Effector memory CD4-positive, alpha-beta T cell (primary cell): ENCODE measurements around the gene MYO16.

Experiments
- DNase-seq, 3 donors: peaks; one replicate each; pipeline ENCODE4 v3.0.0-alpha.2; 2020
- H3K27ac ChIP-seq: 2 replicates; pipeline ENCODE4 v1.7.0; 2013; ENCODE audit warnings: mild to moderate bottlenecking, low read length, moderate library complexity; ENCODE audit not compliant: insufficient read depth, poor library complexity, severe bottlenecking
- H3K27me3 ChIP-seq: replicated peaks from 2 replicates; pipeline ENCODE4 v1.7.0; 2013; ENCODE audit warnings: mild to moderate bottlenecking, low read length; ENCODE audit not compliant: insufficient read depth, control insufficient read depth, poor library complexity, severe bottlenecking
- H3K36me3 ChIP-seq: 2 replicates; pipeline ENCODE4 v1.7.0; 2013; ENCODE audit warnings: mild to moderate bottlenecking, low read length, moderate library complexity; ENCODE audit not compliant: control insufficient read depth, insufficient read depth
- H3K4me1 ChIP-seq: 2 replicates; pipeline ENCODE4 v1.7.0; 2013; ENCODE audit warnings: low read length, mild to moderate bottlenecking; ENCODE audit not compliant: control insufficient read depth, insufficient read depth, poor library complexity, severe bottlenecking
- H3K4me3 ChIP-seq: 2 replicates; pipeline ENCODE4 v1.7.0; 2013; ENCODE audit warnings: low read length, low read depth, mild to moderate bottlenecking; ENCODE audit not compliant: insufficient read depth, poor library complexity, severe bottlenecking
- H3K9me3 ChIP-seq: 2 replicates; pipeline ENCODE4 v1.7.0; 2013; ENCODE audit warnings: mild to moderate bottlenecking, low read length, moderate library complexity; ENCODE audit not compliant: control insufficient read depth

The MYO16 gene

DNA sequence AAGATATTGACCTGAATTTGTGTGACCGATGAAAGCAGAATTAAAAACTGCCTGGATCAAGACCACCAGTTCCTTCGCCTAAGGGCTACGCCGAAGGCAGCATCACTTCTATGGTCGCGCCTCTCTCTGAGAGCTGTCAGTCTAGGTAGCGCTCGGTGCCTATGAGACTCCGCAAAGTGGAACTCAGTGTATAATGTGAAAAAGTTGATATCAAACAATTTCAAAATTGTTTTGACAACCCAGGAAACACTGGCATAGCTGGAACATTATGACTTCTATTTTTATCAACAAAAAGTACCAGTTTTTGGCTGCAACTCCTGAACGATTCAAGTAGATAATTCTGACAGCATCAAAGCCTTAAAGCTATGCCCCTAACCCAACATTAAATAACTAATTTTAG, 223.6 kb downstream of the MYO16 start:
- H3K4me3 ChIP-seq, result no peak overlapping the region
- DNase-seq, result no peak
- H3K27ac ChIP-seq, result no peak overlapping the region
- no peaks in the 10 kb centered on the region for H3K36me3 ChIP-seq
- H3K4me1 ChIP-seq, result no peaks in the 10 kb centered on the region
- H3K27me3 ChIP-seq, result no peaks in the 10 kb centered on the region
- no peaks in the 10 kb centered on the region for H3K9me3 ChIP-seq

DNA sequence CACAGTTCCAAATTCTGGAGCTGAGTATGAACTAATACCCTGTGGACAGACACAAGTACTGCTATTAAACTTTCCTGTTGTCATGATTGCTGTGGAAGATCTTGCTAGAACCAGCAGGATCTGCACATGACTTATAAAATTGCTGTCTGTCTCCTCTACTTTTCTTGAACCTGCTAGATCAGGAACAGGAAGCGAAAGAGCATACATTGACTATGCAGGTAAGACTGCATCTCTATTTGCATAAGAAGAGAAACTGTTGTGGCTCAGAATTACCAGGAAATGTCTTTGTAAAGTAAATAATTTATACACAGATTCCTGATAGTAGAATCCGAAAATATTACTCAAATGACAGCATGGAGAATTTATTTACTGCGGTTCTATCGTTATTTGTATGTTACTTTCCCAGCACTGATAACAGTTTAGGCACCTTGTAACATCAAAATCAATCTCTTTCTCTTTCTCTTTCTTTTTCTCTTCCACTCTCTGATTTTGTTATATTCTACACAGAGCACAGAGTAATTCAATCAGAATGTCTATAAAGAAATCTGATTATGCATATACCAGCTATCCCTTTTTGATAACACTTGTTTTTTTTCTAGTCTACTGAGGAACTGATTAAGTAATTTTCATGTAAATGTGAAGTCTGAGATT, 226.5 kb downstream of the MYO16 start:
- H3K27me3 ChIP-seq, result no peaks in the 10 kb centered on the region
- H3K27ac ChIP-seq, result no peak overlapping the region
- no peak overlapping the region for H3K4me3 ChIP-seq
- no peak for DNase-seq
- no peaks in the 10 kb centered on the region for H3K9me3 ChIP-seq
- H3K36me3 ChIP-seq, result no peaks in the 10 kb centered on the region
- no peaks in the 10 kb centered on the region for H3K4me1 ChIP-seq

DNA sequence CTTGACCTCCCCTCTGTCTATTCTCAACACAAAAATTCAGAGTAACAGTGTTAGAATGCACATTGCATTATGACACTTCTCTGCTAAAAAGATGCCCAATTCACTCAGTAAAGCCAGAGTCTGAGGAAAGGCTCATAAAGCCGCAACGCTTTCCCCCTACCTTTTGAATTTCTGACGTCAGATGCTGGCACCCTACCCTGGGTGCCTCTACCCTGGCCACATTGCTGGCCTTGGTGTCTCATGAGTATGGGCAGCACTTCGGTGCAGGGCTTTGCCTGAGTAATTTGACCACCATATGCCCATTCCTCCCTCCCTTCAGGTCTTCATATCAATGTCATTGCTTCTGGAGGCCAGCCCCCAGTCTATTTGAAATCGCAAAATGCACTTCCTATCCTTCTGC, 229.3 kb downstream of the MYO16 start:
- H3K4me3 ChIP-seq, result no peak overlapping the region
- no peaks in the 10 kb centered on the region for H3K9me3 ChIP-seq
- DNase-seq, result no peak
- H3K27me3 ChIP-seq, result no peaks in the 10 kb centered on the region
- H3K36me3 ChIP-seq, result no peaks in the 10 kb centered on the region
- no peak overlapping the region for H3K27ac ChIP-seq
- no peaks in the 10 kb centered on the region for H3K4me1 ChIP-seq

DNA sequence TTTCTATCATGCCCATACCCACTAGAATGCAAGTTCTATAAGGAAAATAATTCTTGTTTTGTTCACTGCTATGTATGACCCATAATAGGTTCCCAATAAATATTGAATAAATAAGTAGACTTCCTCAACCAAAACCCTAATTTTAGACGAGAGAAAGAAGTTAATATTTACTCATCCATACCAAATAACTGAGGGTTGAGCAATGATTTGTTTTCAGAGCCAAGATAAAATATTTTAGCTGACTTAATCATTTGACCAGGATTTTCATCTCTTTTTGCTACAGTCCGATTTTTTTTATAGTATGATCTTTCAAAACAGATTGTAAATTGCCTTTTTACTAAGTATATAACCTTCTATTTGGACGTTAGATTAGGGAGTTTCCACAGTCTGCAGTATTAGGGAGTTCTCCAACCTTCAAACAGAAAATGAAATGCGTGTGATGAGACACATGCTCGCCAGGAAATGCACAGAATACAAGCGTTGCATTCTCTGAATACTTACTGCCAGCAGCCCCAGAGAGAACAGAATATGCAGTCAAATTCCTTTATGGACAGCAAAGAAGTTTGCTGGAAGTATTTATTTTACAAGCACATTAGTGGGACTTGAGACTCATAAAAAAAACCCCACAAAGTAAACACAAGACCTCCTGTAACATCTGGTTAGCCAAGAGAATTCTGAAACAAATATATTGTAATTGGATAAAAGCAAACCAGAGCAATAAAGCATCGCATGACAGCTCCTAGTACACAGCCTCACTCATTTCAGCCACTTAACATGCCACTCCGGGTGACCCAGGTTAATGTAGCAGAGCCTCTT, 230.0 kb downstream of the MYO16 start:
- H3K4me3 ChIP-seq, result no peak overlapping the region
- no peaks in the 10 kb centered on the region for H3K36me3 ChIP-seq
- H3K27me3 ChIP-seq, result no peaks in the 10 kb centered on the region
- no peaks in the 10 kb centered on the region for H3K4me1 ChIP-seq
- H3K9me3 ChIP-seq, result no peaks in the 10 kb centered on the region
- no peak for DNase-seq
- no peak overlapping the region for H3K27ac ChIP-seq

DNA sequence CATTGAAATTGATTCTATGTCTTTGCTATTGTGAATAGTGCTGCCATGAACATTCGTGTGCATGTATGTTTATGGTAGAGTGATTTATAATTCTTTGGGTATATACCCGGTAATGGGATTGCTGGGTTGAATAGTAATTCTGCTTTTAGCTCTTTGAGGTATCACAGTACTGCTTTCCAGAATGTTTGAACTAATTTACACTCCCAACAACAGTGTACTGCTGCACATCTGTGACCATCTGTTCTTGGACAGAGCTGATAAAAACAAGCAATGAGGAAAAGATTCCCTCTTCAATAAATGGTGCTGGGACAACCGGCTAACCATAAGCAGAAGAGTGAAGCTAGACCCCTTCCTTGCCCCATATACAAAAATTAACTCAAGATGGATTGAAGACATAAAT, 231.0 kb downstream of the MYO16 start:
- no peaks in the 10 kb centered on the region for H3K4me1 ChIP-seq
- H3K27me3 ChIP-seq, result no peaks in the 10 kb centered on the region
- H3K4me3 ChIP-seq, result no peak overlapping the region
- no peaks in the 10 kb centered on the region for H3K36me3 ChIP-seq
- H3K27ac ChIP-seq, result no peak overlapping the region
- no peaks in the 10 kb centered on the region for H3K9me3 ChIP-seq
- DNase-seq, result no peak

DNA sequence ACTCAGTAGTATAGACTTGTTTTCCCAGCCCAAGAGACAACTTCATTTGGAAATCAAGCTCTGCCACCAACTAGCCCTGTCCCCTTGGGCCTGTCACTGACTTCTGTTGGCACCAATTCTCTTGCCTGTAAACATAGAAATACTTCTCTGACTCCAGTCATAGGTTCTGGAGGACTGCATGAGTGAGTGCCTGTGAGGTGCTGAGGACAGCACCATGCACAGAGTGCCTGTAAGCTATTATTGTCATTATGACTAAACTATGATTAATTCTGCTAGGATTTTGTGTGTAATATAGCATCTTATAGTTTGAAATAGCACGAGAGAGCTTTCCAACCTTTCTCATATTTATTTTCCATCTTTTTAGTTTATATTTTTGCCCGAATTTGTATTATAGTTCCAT, 247.9 kb downstream of the MYO16 start:
- Histone ChIP-seq H3K36me3 (no peaks in the 10 kb centered on the region), H3K4me1 (no peaks in the 10 kb centered on the region), H3K9me3 (no peaks in the 10 kb centered on the region), H3K4me3 (no peak overlapping the region), H3K27me3 (no peaks in the 10 kb centered on the region), H3K27ac (no peak overlapping the region)
- no peak for DNase-seq

DNA sequence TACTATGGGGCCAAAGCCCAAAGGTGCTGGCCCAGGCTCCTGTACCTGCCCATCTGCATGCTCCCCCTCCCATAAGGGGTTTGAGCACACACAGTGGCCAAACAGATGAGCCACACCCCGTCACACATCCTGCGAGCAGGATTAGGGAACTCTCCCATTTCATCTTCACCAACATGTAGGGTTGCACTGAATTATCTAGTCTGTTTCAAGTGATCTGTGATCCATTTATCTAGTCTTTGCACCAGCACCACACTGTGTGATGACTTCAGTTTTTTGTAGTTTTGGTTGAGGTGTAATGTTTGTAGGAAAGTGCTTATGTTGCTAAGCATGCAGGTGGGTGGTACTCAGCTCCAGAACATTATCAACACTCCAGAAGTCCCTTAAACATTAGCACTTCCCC, 249.3 kb downstream of the MYO16 start:
- Histone ChIP-seq H3K4me1 (no peaks in the 10 kb centered on the region), H3K4me3 (no peak overlapping the region), H3K27ac (no peak overlapping the region), H3K27me3 (no peaks in the 10 kb centered on the region), H3K9me3 (no peaks in the 10 kb centered on the region), H3K36me3 (no peaks in the 10 kb centered on the region)
- DNase-seq, result no peak

DNA sequence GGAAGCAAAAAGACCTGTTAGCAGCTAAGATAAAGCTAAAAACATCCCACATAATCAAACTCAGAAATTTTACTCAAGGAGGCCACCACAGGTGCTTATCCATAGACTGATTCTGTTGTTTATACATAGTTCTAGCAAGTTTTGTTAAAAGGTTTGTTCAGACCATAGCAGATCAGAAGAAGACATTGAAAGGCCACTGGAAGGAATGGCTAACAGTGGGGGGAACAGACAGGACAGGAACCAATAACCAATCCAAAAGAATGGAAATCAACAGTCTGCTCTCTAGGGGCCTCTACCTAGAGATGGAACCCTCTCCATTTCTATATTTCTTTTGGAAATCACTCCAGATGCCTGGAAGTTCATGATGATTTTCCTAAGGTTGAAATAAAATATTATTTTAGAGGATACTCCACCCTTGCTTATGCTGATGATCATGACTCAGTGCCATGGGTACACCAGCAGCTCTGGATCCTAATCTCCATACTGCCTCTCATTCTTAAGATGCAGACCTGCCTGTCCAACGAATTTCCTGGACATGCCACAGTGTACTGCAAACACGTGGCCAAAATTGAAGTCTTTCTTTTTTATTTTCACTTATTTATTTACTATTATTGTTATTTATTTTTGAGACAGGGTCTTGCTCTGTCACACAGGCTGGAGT, 260.0 kb downstream of the MYO16 start:
- H3K4me3 ChIP-seq, result no peak overlapping the region
- no peaks in the 10 kb centered on the region for H3K4me1 ChIP-seq
- H3K27me3 ChIP-seq, result no peaks in the 10 kb centered on the region
- H3K9me3 ChIP-seq, result no peaks in the 10 kb centered on the region
- H3K27ac ChIP-seq, result no peak overlapping the region
- H3K36me3 ChIP-seq, result no peaks in the 10 kb centered on the region
- DNase-seq, result no peak

DNA sequence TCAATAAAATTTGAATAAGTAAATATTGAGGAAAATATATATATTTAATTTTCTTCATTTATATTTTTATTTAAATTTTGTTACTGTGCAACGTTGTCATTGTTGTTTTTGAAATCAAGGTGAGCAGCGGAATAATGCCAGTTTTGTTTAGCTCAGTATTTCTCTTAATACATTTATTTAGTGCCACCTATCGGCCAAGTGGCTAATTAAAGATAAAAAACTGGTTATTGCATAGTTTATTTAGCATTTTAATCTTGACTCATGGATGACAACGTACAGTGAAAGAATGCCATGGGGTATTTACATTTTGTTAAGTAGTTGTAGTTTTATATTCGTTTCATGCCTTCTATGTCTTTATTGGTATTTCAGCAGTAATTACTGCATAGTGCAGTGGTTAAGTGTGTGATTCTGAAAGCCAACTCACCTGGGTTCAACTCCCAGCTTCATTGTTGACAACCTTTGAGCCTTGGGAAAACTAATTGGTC, 265.9 kb downstream of the MYO16 start:
- DNase-seq, result no peak
- H3K36me3 ChIP-seq, result no peaks in the 10 kb centered on the region
- H3K9me3 ChIP-seq, result no peaks in the 10 kb centered on the region
- H3K27me3 ChIP-seq, result no peaks in the 10 kb centered on the region
- no peak overlapping the region for H3K27ac ChIP-seq
- H3K4me3 ChIP-seq, result no peak overlapping the region
- no peaks in the 10 kb centered on the region for H3K4me1 ChIP-seq

DNA sequence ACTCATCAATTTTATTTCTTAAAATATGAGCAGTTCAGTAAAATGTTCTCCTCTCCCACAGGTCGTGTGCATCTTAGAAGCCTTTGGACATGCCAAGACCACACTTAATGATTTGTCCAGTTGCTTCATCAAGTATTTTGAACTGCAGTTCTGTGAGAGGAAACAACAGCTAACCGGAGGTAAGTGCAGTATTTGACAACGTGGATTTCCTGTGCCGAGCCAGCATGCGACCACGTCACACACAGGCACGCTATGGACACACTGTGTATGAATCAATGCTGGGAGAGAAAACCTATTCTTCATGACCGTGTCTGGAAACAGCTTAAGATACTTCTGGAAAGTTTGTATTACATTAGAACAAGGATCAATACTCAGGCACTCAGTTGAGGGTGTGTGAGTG, 268.5 kb downstream of the MYO16 start:
- H3K9me3 ChIP-seq, result no peaks in the 10 kb centered on the region
- H3K36me3 ChIP-seq, result no peaks in the 10 kb centered on the region
- no peak overlapping the region for H3K4me3 ChIP-seq
- DNase-seq, result no peak
- no peaks in the 10 kb centered on the region for H3K4me1 ChIP-seq
- no peak overlapping the region for H3K27ac ChIP-seq
- no peaks in the 10 kb centered on the region for H3K27me3 ChIP-seq
